ENCODE measurements around the gene METTL1.
A peak's percentile ranks its signal among the peaks of the same experiment; 100 is the strongest.

METTL1 gene

DNA sequence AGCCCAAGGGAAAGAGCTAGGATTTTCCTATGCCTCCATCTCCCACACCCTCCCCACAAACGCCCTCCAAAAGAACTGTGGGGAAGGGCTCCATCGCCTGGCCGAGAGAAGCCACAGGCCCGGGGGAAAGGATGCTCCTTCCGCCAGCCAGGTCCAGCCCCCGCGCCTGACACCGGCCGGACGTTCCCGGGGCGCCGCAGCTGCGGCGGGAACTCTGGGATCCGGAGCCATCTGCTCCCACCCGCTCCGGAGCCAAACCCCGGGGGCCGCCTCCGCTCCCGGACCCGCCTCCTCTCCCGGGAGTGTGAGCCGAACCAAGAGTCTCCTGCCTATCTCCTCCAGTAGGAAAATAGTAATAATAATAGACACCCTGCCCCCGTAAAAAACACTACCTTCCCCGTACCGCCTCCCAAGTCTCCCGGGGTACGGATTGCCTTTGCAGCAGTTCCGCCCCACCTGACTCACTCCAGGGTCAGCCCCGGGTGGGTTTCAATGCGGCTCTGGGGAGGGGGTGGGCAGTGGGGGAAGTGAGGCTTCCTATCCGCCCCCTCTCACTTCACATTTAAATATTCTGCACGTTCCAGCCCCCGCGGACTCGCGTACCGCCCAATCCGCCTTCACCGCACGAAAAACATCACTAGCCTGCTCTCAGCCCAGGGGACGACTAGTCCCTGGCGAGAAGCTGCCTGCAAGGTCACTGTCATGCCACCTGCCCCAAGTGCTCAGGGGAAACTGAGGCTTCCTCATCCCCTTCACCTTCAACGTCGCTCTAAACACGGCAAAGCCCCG lies 35.8 kb downstream of the METTL1 start:
- no peak for DNase-seq

DNA sequence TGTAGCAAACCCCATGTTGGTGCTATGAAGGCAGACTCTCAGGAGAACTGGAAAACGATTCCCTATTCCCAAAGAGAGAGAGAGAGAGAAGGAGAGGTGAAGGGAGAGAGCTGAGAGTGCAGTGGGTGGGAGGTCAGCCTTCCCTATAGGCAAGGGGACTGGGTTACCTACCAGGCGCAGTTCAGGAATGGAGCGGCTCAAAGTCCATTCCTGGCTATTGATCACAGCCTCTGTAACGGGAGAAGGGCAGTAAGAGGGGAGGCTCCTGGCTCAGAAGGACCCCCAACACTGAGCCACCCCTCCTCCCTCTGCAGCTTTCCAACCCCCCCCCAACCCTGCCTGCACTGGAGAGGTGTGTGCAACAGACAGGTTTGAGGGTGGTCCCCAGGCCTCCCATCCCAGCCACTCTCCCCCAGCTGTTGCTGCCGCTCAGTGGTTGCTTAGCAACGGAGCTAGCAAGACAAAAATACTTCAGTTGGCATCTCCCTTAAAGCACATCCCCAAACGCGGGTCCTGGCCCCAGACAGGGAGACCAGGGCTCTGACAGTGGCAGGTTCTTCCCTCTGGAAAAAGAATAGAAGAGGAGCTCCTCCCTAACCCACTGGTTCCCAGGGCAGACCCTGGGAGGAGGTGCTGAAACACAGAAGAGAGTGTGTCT lies 36.6 kb downstream of the METTL1 start:
- DNase-seq: no peak

DNA sequence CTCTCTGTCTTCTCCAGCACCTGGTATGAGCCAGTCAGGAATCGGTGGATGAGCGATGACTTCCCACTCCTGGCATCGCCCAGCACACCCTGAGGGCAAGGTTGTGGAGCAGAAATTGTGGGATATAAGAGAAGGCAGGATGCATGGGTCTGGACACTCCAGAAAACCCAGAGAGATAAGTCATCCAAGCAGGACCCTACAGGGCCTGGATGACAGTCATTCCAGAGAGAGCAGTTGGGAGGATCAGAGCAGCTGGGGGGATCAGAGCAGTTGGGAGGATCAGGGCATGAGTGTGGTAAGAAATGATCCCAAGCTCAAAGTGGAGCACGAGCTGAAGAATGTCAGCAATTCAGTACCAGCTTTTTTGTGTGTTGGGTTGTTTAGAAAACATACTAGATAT lies 37.3 kb downstream of the METTL1 start:
- no peak for DNase-seq

DNA sequence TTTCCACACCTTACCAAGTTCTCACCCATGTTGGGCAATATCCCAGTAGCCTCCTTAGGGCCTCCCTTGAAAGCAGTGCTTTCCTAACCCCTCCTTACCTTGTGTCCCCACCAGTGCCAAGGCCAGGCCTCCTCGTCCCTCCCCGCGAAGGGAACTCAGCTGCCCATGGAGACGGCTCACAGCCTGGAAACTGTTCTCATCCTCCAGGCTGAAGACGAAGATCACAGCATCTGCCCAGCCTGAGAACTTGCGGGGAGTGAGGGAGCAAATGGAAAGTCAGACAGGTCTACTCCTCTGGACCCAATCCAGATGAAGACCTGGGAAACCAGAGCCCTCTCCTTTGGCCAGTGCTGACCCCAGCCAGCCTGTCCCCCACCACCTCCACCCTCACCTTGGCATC lies 38.0 kb downstream of the METTL1 start:
- DNase-seq: no peak

DNA sequence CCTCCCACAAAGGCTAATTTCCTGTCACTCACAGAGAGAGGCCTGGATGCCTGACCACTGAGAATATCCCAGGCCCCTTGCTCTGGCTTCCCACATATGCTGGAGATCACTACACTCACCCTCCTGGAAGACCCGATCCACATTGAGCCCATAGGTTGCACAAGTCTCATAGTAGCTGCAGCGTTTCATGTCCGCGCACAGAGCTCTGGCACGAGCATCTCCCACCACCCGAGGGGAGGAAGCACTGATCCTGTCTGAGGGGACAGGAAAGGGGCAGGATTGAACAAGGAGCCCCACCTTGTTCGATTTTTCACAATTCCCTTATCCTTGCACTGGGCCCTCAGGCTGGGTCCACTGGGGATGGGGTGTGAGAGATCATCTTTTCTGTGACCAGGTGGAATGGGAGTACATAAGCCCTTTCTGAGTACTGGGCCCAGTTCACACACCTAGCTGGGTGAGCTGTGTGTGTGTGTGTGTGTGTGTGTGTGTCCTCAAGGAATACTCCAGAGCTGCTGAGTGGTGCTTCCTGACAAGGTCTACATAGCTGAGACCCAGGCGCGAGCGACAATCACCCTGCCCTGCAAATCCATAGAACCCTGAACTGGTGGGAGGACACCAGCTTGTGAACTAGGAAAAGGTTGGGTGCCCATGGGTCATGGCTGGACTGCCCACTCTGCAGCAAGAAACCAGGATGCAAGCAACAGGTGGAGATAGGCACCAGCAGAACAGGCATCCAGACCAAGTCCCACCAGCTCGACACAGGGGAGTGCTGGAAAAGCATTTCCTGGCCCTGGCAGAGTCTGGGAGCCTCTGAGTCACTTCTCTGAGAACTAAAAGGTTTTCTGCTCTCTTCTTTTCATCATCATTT lies 38.9 kb downstream of the METTL1 start:
- DNase-seq: no peak

DNA sequence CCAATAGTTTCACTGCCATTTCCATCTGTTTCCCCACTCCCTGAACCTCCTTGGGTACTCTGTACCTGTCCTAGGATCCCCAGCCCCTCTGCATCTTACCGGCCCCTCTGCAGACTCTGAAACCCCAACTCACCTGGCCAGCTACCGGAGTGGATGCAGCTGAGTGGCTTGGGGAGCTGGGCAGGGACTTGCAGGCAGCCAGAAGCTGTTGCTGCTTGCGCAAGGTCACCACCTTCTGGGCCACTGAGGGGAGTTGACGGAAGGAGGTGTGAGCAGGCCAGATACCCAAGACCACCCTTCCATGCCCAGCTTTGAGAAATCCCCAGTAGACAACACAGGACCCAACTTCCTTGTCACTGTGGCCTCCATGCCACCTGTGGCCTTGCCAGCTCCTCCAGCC lies 39.6 kb downstream of the METTL1 start:
- DNase-seq: no peak

DNA sequence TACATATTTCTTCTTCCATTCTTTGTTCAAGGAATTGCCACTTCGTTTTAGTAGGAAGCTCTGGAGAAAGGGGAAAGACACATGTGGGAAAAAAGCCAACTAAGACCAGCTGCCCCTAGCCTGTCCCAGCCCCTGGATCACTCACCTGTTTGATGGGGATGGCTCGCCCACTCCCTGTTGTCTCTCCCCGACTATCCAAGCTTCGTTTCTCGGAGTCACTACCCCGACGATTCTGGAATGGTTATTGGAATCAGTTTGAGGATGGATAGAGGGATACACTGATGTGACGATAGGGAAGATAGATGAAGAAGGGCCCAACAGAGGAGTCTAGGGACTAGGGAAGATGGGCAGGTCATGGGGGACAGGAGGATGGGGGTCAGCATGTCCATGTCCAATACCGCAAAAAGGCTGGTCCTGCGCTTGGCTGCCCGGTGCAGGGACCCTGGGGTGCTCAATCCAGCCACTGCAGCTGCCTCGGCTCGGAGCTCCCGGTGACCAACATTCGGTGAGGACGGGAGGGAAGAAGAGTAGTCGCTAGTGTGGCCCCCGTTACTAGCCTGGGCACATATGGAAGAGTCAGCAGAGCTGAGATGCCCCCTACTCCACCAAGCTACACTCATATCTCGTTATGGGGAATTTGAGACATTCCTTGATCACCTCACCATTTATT lies 40.4 kb downstream of the METTL1 start:
- no peak for DNase-seq

DNA sequence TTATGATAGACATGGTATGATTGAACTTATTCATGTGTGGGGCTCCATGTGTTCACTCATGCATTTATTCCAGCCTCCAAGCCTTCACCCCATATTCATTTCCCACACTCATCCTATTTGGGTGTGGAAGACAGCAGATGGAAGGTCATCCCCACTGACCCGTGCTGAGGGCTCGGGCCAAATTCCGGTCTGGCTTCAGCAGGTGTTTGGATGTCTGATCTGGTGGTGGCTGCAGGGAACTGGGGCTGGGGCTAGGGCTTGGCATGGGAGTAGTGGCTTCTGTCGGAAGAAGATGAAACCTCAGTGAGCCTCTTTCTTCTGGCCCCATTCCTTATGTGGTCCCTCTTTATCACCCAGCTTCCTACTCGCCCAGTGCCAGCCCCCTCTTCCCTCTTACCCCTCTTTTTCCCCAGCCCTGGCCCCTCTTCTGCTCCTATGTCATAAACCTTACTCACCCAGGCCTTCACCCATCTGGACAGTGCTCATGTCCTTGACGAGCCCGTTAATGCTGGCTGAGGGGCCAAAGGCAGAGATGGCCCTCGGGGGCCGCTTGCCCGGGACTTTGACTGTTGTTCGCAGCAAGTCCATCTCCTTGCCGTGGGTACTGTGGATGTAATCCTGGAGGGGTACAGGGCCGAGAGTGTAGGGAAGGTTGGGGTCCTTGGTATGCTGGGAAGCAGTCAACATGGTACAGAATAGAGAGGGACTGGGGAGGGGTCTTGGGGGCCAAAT lies 41.4 kb downstream of the METTL1 start:
- DNase-seq: no peak

DNA sequence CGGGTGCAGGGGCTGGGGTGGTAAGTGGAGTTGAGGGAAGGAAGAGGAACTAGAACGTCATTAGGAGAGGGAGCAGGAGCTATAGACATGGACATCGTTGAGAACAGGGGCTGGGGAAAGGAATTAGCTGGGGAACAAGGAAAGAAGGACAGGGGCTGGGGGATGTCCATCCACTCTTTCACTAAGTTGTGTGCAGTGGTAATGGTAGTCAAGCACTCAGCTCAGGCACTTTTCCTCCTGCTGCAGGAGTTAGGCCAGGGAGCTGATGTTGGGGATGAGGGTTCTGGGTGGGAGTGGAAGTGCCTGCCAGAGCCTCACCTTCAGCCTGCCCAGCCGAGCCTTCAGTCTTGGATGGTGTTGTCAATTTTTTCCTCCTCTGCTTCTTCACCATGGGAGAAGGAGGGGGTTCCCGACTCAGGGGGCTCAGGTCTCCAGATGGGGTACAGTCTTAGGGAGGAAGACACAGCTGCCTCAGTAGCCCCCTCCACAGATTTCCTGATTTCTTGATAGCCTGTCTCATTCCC lies 42.5 kb downstream of the METTL1 start:
- no peak for DNase-seq

DNA sequence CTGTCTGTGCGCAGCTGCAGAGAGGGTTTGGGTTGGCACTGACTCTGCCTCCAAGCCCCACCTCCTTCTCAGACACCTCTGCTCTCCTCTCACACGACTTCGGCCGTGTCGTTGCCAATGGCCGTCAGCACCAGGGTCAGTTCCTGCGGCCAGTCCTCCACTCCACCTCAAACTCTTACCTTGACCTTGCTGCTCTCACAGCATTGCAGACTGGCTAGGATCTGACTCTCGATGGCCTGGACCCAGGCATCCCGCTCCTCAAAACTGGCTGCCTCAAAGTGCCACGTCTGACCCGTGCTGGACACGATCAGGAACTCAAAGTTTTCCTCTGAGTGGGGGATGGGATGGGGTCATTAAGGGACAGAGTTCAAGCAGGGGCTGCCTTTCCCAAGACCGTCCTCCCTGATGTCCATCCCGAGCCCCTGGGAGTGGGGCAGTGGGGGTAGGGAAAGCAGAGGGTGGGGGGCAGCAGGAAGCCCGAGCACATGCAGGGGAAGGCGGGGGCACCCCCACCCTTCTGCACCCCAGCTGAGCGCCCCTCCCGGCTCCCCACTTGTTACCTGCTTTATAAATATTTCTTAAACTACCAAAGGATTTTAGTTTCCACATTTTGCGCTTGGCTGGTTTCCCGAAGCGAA lies 44.0 kb downstream of the METTL1 start:
- DNase-seq: no peak

DNA sequence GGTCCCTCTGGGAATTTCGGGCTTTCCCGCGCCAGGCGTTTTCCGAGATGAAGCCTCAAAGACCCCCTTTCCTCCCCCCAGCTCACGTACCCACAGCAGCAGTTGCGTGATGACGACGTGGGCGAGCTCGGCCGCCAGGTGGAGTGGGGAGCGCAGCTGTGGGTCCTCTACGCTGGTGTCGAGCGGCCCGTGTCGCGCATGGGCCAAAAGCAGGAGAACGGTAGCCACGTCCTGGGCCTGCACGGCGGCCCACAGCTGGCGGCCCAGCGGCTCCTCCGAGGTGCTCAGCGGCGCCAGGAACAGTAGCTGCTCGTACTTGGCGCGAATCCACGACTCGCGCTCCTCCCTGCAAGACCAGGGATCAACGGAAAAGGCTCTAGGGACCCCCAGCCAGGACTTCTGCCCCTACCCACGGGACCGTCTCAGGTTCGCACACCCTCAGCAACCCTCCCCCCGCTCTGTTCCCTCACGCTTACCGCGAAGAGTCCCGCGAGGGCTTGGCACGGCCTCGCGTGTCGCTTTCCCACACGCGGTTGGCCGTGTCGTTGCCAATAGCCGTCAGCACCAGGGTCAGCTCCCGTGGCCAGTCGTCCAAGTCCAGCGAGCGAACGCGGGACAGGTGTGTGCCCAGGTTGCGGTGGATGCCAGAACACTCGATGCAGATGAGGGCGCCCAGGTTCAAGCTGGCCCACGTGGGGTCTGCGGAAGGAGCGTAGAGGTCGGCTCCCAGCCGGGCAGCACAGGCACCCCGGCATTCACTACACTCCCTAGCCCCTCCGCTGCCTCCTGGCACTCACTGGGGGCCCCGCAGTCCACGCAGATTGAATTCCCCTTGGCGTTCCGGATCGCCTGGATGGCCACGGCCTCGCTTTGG lies 44.8 kb downstream of the METTL1 start:
- DNase-seq: no peak

DNA sequence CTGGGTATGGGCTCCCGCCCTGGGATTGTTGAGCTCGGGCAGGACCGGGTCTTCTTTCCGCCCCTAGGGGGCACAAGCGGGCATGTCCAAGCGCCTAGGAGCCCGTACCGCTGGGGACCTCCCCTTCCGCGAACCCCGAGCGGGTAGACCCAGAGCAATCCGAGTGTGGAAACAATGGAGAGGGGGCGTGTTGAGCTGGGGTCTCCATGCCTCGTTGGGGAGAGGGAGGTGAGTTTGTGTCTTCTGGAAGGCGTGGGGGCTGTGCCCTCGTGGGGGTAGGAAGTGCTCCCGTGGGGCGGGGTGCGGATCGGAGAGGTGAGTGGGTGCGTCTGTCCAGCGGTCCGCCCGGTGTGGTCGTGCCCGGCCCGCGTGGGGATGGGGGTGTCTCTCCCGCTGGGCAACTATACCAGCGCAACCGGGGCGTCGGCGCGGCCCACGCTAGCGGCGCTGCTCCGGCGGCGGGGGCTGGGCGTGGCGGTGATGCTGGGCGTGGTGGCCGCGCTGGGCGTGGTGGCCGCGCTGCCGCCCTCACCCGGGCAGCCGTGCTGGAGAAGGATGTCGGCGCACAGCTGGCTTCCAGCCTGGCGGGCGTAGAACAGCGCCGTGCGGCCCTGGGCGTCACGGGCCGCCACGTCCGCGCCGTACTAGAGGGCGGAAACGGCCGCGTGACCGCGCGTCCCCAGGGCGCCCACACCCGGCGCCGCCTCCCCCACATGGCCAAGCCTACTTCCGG lies 45.6 kb downstream of the METTL1 start:
- peak; percentile 16 for DNase-seq

DNA sequence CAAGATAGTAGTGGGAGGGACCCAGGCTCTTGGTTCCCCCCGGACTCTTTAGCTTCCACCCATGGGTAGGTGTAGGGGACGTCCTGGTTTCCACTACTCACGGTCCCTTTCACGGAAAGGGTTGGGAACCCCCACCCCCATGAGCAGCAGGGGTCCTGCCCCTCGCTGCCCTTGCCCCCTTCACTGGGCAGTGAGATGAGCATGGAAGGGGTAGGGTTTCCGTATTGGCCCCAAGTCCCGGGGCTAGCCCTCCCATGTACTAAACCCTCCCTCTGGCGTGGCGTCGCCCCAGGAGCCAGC lies 46.1 kb downstream of the METTL1 start:
- no peak for DNase-seq

DNA sequence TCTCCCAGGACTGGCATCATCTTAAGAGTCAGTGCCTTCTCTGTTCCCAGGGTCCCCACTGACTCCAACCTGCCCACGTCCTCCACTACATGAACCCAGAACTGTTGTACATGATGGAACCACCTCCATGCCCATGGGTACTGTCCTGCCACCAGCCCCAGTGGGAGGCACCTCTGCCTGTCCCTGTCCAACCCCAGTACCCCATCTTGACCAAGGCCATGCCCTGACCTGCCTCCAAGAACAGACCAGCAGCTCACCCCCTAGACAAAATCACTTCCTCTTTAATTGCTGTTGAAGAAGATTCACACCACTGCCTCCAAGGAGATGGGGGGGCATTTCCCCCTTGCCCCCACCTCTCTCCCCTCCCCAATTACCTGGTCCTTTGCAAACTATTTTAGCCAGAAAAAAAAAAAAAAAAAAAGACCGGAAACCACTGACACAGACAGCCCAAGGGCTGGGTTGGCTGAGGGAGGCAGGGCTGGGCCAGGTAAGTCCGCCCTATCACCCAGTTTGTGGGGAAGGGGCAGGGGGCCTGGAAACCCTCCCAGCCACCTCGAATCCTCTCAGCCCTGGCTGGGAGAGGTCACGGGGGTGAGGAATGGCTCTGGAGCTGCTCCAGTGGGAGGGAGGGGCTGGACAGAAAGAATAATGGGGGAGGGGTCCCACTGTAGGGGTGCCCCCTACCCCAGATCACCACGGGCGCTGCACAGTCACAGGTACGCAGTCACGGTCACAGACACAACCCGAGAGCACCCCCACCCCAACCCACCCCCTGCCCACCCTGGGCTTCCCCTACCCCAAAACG lies 46.8 kb downstream of the METTL1 start:
- DNase-seq: no peak

DNA sequence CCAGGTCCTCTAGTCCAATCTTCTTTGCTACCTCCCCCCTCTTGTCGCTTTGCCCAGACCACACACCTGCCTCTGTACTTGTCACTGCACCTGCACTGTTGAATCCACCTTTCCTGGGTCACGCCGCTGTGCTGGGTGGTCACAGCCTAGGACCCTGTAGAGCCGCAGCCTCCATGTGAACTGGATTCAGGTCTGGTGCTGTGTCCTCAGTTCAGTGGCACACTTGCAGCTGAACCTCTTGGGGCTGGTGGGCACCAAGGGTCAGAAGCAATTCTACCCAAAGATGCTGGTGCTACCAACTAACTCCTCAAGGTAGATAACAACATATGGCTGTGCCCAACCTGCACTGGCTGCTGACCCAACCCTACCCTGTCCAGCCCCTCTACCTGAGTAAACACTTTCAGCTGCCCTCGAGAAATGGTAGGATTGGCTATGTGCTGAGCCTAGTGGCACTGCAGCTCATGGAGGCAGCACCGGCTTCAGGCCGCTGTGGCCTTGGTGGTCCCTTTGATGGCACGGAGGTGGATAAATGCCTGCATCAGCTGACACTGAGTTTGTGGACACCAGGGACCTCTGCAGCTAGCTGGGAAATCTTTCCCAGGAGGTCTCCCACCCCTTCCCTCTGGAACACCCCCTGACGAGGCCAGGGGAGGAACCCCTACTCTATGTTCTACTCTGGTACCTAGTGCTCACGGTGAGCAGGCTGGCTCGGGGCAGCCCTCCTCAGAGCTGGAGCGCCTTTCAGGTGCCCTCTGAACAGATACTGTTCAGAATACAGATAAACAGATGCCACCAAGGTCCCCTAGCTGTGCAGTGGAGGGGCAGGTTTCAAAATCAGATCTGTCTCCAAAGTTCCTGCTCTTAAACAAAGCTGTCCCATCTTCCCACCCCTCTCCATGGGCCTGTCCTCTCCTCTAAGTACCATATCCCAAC lies 47.6 kb downstream of the METTL1 start:
- DNase-seq: no peak

DNA sequence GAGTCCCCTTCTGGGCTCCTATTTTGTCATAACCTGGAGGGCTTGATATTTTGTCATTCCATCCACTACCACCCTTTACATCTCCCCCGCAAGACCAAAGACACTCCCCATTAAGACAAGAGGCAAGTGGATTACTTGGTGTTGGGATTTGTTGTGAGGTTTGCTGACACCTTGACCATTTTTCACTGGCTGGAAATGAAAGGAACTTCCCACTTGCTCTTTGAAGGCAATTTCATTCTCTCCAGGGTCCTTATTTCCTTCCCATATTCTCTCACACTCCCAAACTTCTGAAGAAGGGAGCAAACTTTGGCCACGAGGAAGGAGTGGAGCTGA lies 48.3 kb downstream of the METTL1 start:
- DNase-seq: no peak

DNA sequence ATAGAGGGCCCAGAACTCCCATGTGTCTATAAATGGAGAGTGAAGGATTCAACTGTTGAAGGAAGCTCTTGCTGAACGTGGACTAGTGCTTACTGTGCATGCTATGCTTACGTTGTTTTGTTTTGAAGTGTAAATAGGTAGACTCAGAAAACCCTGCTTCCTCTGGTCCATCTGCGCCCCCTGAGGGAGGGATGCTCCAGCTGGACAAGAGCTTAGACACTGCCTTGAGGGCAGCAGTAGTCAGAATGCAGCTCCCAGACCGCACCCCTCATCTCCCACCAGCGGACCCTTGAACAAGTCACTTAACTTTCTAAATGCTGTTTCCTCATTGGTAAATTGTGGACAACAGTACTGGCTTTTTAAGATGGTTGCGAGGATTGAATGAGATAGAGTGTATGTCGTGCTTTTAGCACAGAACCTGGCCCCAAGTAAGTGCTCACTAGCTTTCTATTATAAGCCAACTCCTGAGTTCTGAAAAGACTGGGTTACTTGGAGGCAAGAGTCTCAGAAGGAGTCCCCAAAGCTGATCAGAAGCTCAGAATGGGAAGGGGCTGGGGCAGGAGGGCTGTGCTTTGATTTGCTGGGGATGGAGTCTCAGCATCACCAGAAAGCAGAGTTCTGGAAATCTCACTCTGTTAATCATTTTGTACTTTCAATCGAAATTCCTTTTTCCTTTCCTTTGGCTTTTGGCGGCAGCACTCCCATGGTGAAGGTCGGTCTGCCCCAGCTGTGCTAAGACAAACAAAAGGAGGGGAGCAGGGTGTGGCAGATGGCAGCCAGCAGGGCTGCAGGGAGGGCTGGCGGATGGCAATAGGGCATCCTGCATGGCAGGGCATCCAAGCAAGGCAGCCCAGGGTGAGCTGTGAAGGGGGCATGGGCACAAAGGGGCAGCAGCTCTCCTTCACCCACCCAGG lies 48.9 kb downstream of the METTL1 start:
- DNase-seq: no peak
